H9 (cell line): ENCODE measurements around the gene NTNG2. TPM values are rescaled to one million over a fixed set of nuclear protein-coding genes. Genes with fewer than 3 reads are reported as not detected.

Source experiments
- DNase-seq: peaks from one replicate; pipeline ENCODE4 v3.0.0-alpha.2; 2017
- H2AFZ ChIP-seq: one replicate; pipeline ENCODE4 v1.6.1; 2013; ENCODE audit warnings: mild to moderate bottlenecking, low read length, control low read depth, moderate library complexity
- H2AK5ac ChIP-seq: 2 replicates; pipeline ENCODE4 v1.6.1; 2013; ENCODE audit warnings: low read length, control low read depth, mixed read lengths; ENCODE audit not compliant: insufficient read length
- H2BK120ac ChIP-seq: one replicate; pipeline ENCODE4 v1.6.1; 2013; ENCODE audit warnings: low read depth, mild to moderate bottlenecking, low read length, control low read depth, inconsistent platforms; ENCODE audit not compliant: poor library complexity, severe bottlenecking
- H2BK12ac ChIP-seq: 2 replicates; pipeline ENCODE4 v1.6.1; 2013; ENCODE audit warnings: low read length, control low read depth, mixed read lengths, low read depth; ENCODE audit not compliant: insufficient read length
- H2BK15ac ChIP-seq: 2 replicates; pipeline ENCODE4 v1.6.1; 2013; ENCODE audit warnings: low read depth, low read length, control low read depth
- H2BK20ac ChIP-seq: one replicate; pipeline ENCODE4 v1.6.1; 2013; ENCODE audit warnings: low read depth, mild to moderate bottlenecking, low read length, control low read depth, inconsistent platforms; ENCODE audit not compliant: poor library complexity, severe bottlenecking
- H2BK5ac ChIP-seq: 2 replicates; pipeline ENCODE4 v1.6.1; 2013; ENCODE audit warnings: low read length, control low read depth, mixed read lengths; ENCODE audit not compliant: insufficient read length
- H3K14ac ChIP-seq: 2 replicates; pipeline ENCODE4 v1.6.1; 2013; ENCODE audit warnings: low read length, control low read depth; ENCODE audit not compliant: insufficient read depth
- H3K18ac ChIP-seq: 2 replicates; pipeline ENCODE4 v1.6.1; 2013; ENCODE audit warnings: low read depth, mild to moderate bottlenecking, mixed read lengths, low read length, control low read depth; ENCODE audit not compliant: insufficient read length
- H3K23ac ChIP-seq: 2 replicates; pipeline ENCODE4 v1.6.1; 2013; ENCODE audit warnings: low read length, control low read depth, mixed read lengths, low read depth; ENCODE audit not compliant: insufficient read length
- H3K23me2 ChIP-seq: 2 replicates; pipeline ENCODE4 v1.6.1; 2013; ENCODE audit warnings: low read depth, mild to moderate bottlenecking, mixed read lengths, low read length, control low read depth; ENCODE audit not compliant: insufficient read length, poor library complexity, severe bottlenecking
- H3K27ac ChIP-seq: 2 replicates; pipeline ENCODE4 v1.5.1; 2013; ENCODE audit warnings: low read length, control low read depth, mixed read lengths, low read depth; ENCODE audit not compliant: insufficient read length
- H3K27me3 ChIP-seq: 2 replicates; pipeline ENCODE4 v1.6.1; 2013; ENCODE audit warnings: low read length, control low read depth, inconsistent platforms; ENCODE audit not compliant: insufficient read depth
- H3K4ac ChIP-seq: 2 replicates; pipeline ENCODE4 v1.6.1; 2013; ENCODE audit warnings: low read depth, mild to moderate bottlenecking, control low read depth, inconsistent platforms, low read length, moderate library complexity
- H3K4me1 ChIP-seq: 2 replicates; pipeline ENCODE4 v1.6.1; 2013; ENCODE audit warnings: low read length, control low read depth, inconsistent platforms; ENCODE audit not compliant: insufficient read depth
- H3K4me2 ChIP-seq: 2 replicates; pipeline ENCODE4 v1.6.1; 2013; ENCODE audit warnings: low read length, control low read depth, mixed read lengths; ENCODE audit not compliant: insufficient read length, insufficient read depth
- H3K56ac ChIP-seq: 2 replicates; pipeline ENCODE4 v1.6.1; 2013; ENCODE audit warnings: low read depth, mild to moderate bottlenecking, mixed read lengths, low read length, control low read depth; ENCODE audit not compliant: insufficient read length
- H3K79me1 ChIP-seq: 2 replicates; pipeline ENCODE4 v1.6.1; 2013; ENCODE audit warnings: low read depth, mild to moderate bottlenecking, moderate library complexity, low read length, control low read depth, inconsistent platforms; ENCODE audit not compliant: insufficient read depth, poor library complexity, severe bottlenecking
- H3K79me2 ChIP-seq: 2 replicates; pipeline ENCODE4 v1.6.1; 2013; ENCODE audit warnings: low read length, control low read depth, inconsistent platforms; ENCODE audit not compliant: insufficient read depth
- H3K9ac ChIP-seq: 2 replicates; pipeline ENCODE4 v1.6.1; 2013; ENCODE audit warnings: low read length, control low read depth, mixed read lengths; ENCODE audit not compliant: insufficient read length; ENCODE audit errors: extremely low read depth
- H3K9me3 ChIP-seq: one replicate; pipeline ENCODE4 v1.6.1; 2013; ENCODE audit warnings: low read depth, low read length, inconsistent platforms; ENCODE audit not compliant: control insufficient read depth
- H3T11ph ChIP-seq: one replicate; pipeline ENCODE4 v1.6.1; 2013; ENCODE audit warnings: mild to moderate bottlenecking, low read length, control low read depth, inconsistent platforms
- H4K20me1 ChIP-seq: one replicate; pipeline ENCODE4 v1.6.1; 2013; ENCODE audit not compliant: control insufficient read depth, insufficient read length, insufficient read depth
- H4K5ac ChIP-seq: 2 replicates; pipeline ENCODE4 v1.6.1; 2013; ENCODE audit warnings: low read depth, mild to moderate bottlenecking, mixed read lengths, low read length, control low read depth; ENCODE audit not compliant: insufficient read length
- H4K8ac ChIP-seq: replicated peaks from 2 replicates; pipeline ENCODE4 v1.6.1; 2013; ENCODE audit warnings: low read length, control low read depth, mixed read lengths, low read depth; ENCODE audit not compliant: insufficient read length
- H4K91ac ChIP-seq: 2 replicates; pipeline ENCODE4 v1.6.1; 2013; ENCODE audit warnings: low read depth, mild to moderate bottlenecking, moderate library complexity, mixed read lengths, low read length, control low read depth; ENCODE audit not compliant: insufficient read length
- H3K27ac Mint-ChIP-seq, 3 experiments: 2 replicates in 2 of 3; 3 replicates in 1 of 3; pipeline ENCODE4 v1.8.0; 2020 to 2021; ENCODE audit warnings: mixed read lengths in 3 of 3, mild to moderate bottlenecking in 1 of 3, moderate library complexity in 1 of 3
- H3K27me3 Mint-ChIP-seq: 2 replicates; pipeline ENCODE4 v1.8.0; 2021; ENCODE audit warnings: low read depth, mild to moderate bottlenecking, moderate library complexity, mixed read lengths
- H3K36me3 Mint-ChIP-seq, 3 experiments: 2 replicates in 2 of 3; 3 replicates in 1 of 3; pipeline ENCODE4 v1.8.0; 2020 to 2021; ENCODE audit warnings: low read depth in 3 of 3, mixed read lengths in 3 of 3; ENCODE audit not compliant: insufficient read depth in 1 of 3
- H3K4me1 Mint-ChIP-seq, 2 experiments: 2 replicates each; pipeline ENCODE4 v1.8.0; 2020; ENCODE audit warnings: mixed read lengths in 2 of 2
- H3K4me3 Mint-ChIP-seq, 2 experiments: 2 replicates in 1 of 2; 3 replicates in 1 of 2; pipeline ENCODE4 v1.8.0; 2020 to 2021; ENCODE audit warnings: mild to moderate bottlenecking in 2 of 2, mixed read lengths in 2 of 2, moderate library complexity in 1 of 2
- H3K9me3 Mint-ChIP-seq, 2 experiments: 2 replicates in 1 of 2; 3 replicates in 1 of 2; pipeline ENCODE4 v1.8.0; 2020; ENCODE audit warnings: mild to moderate bottlenecking in 2 of 2, mixed read lengths in 2 of 2, moderate library complexity in 1 of 2
- CTCF ChIP-seq: fragments of 200-600 bp; sonication (generic); conservative IDR thresholded peaks from 3 replicates; pipeline ENCODE4 v1.8.0; 2021; ENCODE audit warnings: antibody characterized with exemption, mild to moderate bottlenecking
- WGBS: extraction: QIAGEN DNeasy Blood & Tissue Kit; methylation state at CpG from one replicate; pipeline ENCODE4 v1.1.7; 2013; ENCODE audit warnings: missing lambda C conversion rate, low lambda C conversion rate, mixed read lengths; ENCODE audit not compliant: insufficient read length; ENCODE audit errors: extremely low coverage; 5-methylcytosine and 5-hydroxymethylcytosine counted together
- total RNA-seq: library from RNA; stranded (reverse); gene quantifications from 2 replicates; pipeline ENCODE4 v1.2.1, GENCODE V29; 2021

NTNG2 gene
- total RNA-seq, 1 experiment from 2014 or later = 0.52 TPM

GRCh38 chr9:132288966-132289365 is 127.1 kb downstream of the NTNG2 start:
- H2BK120ac ChIP-seq = no peak overlapping the region
- no peak overlapping the region for H2BK20ac ChIP-seq
- no peak overlapping the region for H3K23ac ChIP-seq
- H3K4me1 ChIP-seq = no peaks in the 10 kb centered on the region
- no peak overlapping the region for H3K4ac ChIP-seq
- no peaks in the 10 kb centered on the region for H3K4me1 Mint-ChIP-seq
- H3K79me2 ChIP-seq = no peaks in the 10 kb centered on the region
- H4K91ac ChIP-seq = no peak overlapping the region
- no peaks in the 10 kb centered on the region for H3K79me1 ChIP-seq
- no peak overlapping the region for H2AK5ac ChIP-seq
- no peak for DNase-seq
- no peak overlapping the region for H2BK12ac ChIP-seq
- H3K18ac ChIP-seq = no peak overlapping the region
- H2BK15ac ChIP-seq = no peak overlapping the region
- no peak overlapping the region for H4K8ac ChIP-seq
- no peak overlapping the region for H3K9ac ChIP-seq
- H3K27ac Mint-ChIP-seq = peak overlapping the region in 1 of 3 experiments; percentile 65; a peak in 1 of 7 replicates
- WGBS = no CpG with 5 or more reads among the region's 2 CpGs
- TF ChIP-seq CTCF = no peak
- H3K27me3 Mint-ChIP-seq = no peaks in the 10 kb centered on the region; the same call in 1 of the 2 replicates
- no peaks in the 10 kb centered on the region for H3K9me3 ChIP-seq
- no peak overlapping the region for H3K4me3 Mint-ChIP-seq
- H3K23me2 ChIP-seq = no peaks in the 10 kb centered on the region
- H2BK5ac ChIP-seq = no peak overlapping the region
- no peak overlapping the region for H3T11ph ChIP-seq
- H3K56ac ChIP-seq = no peak overlapping the region
- peaks cover 15 to 63% (median 40%) of the 10 kb centered on the region in 3 experiments; a peak in 6 of 7 replicates for H3K36me3 Mint-ChIP-seq
- H4K5ac ChIP-seq = no peak overlapping the region
- H3K14ac ChIP-seq = no peak overlapping the region
- no peak overlapping the region for H3K27ac ChIP-seq
- no peaks in the 10 kb centered on the region for H3K9me3 Mint-ChIP-seq
- no peaks in the 10 kb centered on the region for H4K20me1 ChIP-seq
- H3K4me2 ChIP-seq = no peak overlapping the region
- no peaks in the 10 kb centered on the region for H3K27me3 ChIP-seq
- H2AFZ ChIP-seq = no peak overlapping the region
